HepG2 (cell line): ENCODE data around the gene SPINK9. TPM values are rescaled to one million over a fixed set of nuclear protein-coding genes. Genes with fewer than 3 reads are reported as not detected.

Experiments
- ATAC-seq: fragments of 200-7000 bp; cut with Tn5 transposase; 3 replicates; pipeline ENCODE4 v1.9.1; 2020; ENCODE audit warnings: mild to moderate bottlenecking, moderate library complexity
- BruUV-seq: library from RNA; stranded (reverse); fragments of 400-500 nt; replicated peaks from 2 replicates; lab custom pipeline; 2021; lab: Mats Ljungman, UMichigan
- CTCF ChIA-PET: fragments of 300-600 bp; formaldehyde crosslinking; extraction: SDS; loops from one replicate; lab custom pipeline; 2021; ENCODE audit warnings: low total read pairs, inconsistent platforms, low intra/inter-chr PET ratio; lab: Yijun Ruan, JAX
- POLR2A ChIA-PET: fragments of 350-600 bp; sonication (Branson Sonifier 250); formaldehyde crosslinking; loops from one replicate; lab custom pipeline; 2020; ENCODE audit warnings: antibody characterized with exemption, inconsistent platforms; lab: Yijun Ruan, JAX
- DNase-seq: peaks from one replicate; pipeline ENCODE4 v3.0.0-alpha.2; 2015; ENCODE audit warnings: low spot score
- FAIRE-seq: peaks from 3 replicates; lab custom pipeline; 2011; peaks lifted over from hg19 to GRCh38; lab: Jason Lieb, UNC
- H2AFZ ChIP-seq: one replicate; pipeline ENCODE4 v1.6.1; 2011; ENCODE audit warnings: low read length, inconsistent platforms
- H3K27ac ChIP-seq: fragments of 300-600 bp; 3 replicates; pipeline ENCODE4 v1.8.0; 2011; ENCODE audit warnings: mixed run types, mild to moderate bottlenecking, mixed read lengths, low read length, inconsistent platforms; ENCODE audit not compliant: insufficient read depth; ENCODE audit errors: extremely low read length
- H3K27me3 ChIP-seq, 2 experiments: fragments of 200-600 bp in 1 of 2; 2 replicates in 1 of 2; 3 replicates in 1 of 2; pipeline versions ENCODE4 v1.6.0 to v1.8.0; 2011; ENCODE audit warnings: low read length in 2 of 2, mild to moderate bottlenecking in 2 of 2, moderate library complexity in 2 of 2, inconsistent platforms in 1 of 2; ENCODE audit not compliant: insufficient read depth in 2 of 2, control insufficient read depth in 1 of 2
- H3K36me3 ChIP-seq, 2 experiments: fragments of 200-600 bp in 1 of 2; replicated peaks in 1 of 2; 2 replicates in 1 of 2; 3 replicates in 1 of 2; pipeline versions ENCODE4 v1.5.1 to v1.8.0; 2011; ENCODE audit warnings: low read length in 2 of 2, inconsistent platforms in 1 of 2; ENCODE audit not compliant: insufficient read depth in 2 of 2, control insufficient read depth in 1 of 2
- H3K4me1 ChIP-seq: 2 replicates; pipeline ENCODE4 v1.5.1; 2012; ENCODE audit warnings: low read length, inconsistent platforms; ENCODE audit not compliant: insufficient read depth
- H3K4me2 ChIP-seq: 2 replicates; pipeline ENCODE4 v1.6.0; 2011; ENCODE audit warnings: low read depth, low read length, inconsistent platforms
- H3K4me3 ChIP-seq, 3 experiments: fragments of 200-600 bp in 1 of 3; sonication (generic), shearing (Covaris generic) in 1 of 3; replicated peaks in 1 of 3; 2 replicates each; pipeline ENCODE4 v1.5.1; 2011 to 2016; ENCODE audit warnings: low read length in 3 of 3, inconsistent platforms in 2 of 3, low read depth in 2 of 3, mild to moderate bottlenecking in 2 of 3, control low read depth in 1 of 3, mixed read lengths in 1 of 3; ENCODE audit not compliant: insufficient read depth in 1 of 3
- H3K79me2 ChIP-seq: one replicate; pipeline ENCODE4 v1.6.1; 2011; ENCODE audit warnings: low read length, inconsistent platforms; ENCODE audit not compliant: insufficient read depth
- H3K9ac ChIP-seq: 2 replicates; pipeline ENCODE4 v1.6.0; 2011; ENCODE audit warnings: mild to moderate bottlenecking, low read depth, low read length, inconsistent platforms; ENCODE audit not compliant: insufficient read depth
- H3K9me3 ChIP-seq: 2 replicates; pipeline ENCODE4 v1.5.1; 2012; ENCODE audit warnings: mild to moderate bottlenecking, low read length
- H4K20me1 ChIP-seq: 2 replicates; pipeline ENCODE4 v1.6.0; 2011; ENCODE audit warnings: inconsistent platforms, mild to moderate bottlenecking, low read length, moderate library complexity; ENCODE audit not compliant: insufficient read depth
- BCL6 ChIP-seq: IDR thresholded peaks from 2 replicates; pipeline ENCODE4 v1.6.1; 2016; ENCODE audit warnings: missing genetic modification reagents, missing compliant biosample characterization
- CENPX ChIP-seq: sonication (generic); formaldehyde crosslinking; IDR thresholded peaks from 2 replicates; pipeline ENCODE4 v1.9.0; 2021; ENCODE audit warnings: mild to moderate bottlenecking, missing genetic modification reagents, moderate library complexity
- FOXP4 ChIP-seq: sonication (generic); formaldehyde crosslinking; IDR thresholded peaks from 2 replicates; pipeline ENCODE4 v1.4.0; 2020; ENCODE audit warnings: missing genetic modification reagents
- IKZF1 ChIP-seq: fragments of 450-650 bp; IDR thresholded peaks from 2 replicates; pipeline ENCODE4 v1.7.1; 2016
- SNAPC2 ChIP-seq: sonication (generic); formaldehyde crosslinking; IDR thresholded peaks from 2 replicates; pipeline ENCODE4 v1.8.1; 2022; ENCODE audit warnings: mild to moderate bottlenecking, missing genetic modification reagents
- THYN1 ChIP-seq: sonication (generic); formaldehyde crosslinking; IDR thresholded peaks from 2 replicates; pipeline ENCODE4 v1.8.1; 2023; ENCODE audit warnings: low read depth, mild to moderate bottlenecking, moderate library complexity, missing genetic modification reagents, borderline replicate concordance
- ZBTB3 ChIP-seq: sonication (generic); formaldehyde crosslinking; IDR thresholded peaks from 2 replicates; pipeline ENCODE4 v1.4.0; 2020; ENCODE audit warnings: low read depth, mild to moderate bottlenecking, moderate library complexity, missing genetic modification reagents, borderline replicate concordance
- ZNF121 ChIP-seq: sonication (generic); formaldehyde crosslinking; IDR thresholded peaks from 2 replicates; pipeline ENCODE4 v1.5.0; 2020; ENCODE audit warnings: mild to moderate bottlenecking, missing genetic modification reagents
- ZNF850 ChIP-seq: sonication (generic); formaldehyde crosslinking; conservative IDR thresholded peaks from 2 replicates; pipeline ENCODE4 v1.9.0; 2021; ENCODE audit warnings: mild to moderate bottlenecking, missing genetic modification reagents
- ZNF891 ChIP-seq: sonication (generic); formaldehyde crosslinking; IDR thresholded peaks from 2 replicates; pipeline ENCODE4 v1.5.0; 2020; ENCODE audit warnings: mild to moderate bottlenecking, missing genetic modification reagents
- WGBS: methylation state at CpG from one replicate; pipeline ENCODE4 v1.1.6; 2017; ENCODE audit warnings: low lambda C conversion rate; 5-methylcytosine and 5-hydroxymethylcytosine counted together
- in situ Hi-C: cut with HindIII; loops from 2 replicates; pipeline ENCODE4 v1.10.0; 2017; ENCODE audit warnings: low pct_unique_long_range_greater_than_20kb; ENCODE audit not compliant: extremely low pct_ligation_motif_present
- intact Hi-C: fragments of 100-400 bp; cut with micrococcal nuclease; formaldehyde crosslinking; loops from one replicate; pipeline ENCODE4 v1.10.0; 2022; ENCODE audit not compliant: unreplicated experiment
- polyA plus RNA-seq, 8 experiments: library from polyadenylated mRNA; depleted of rRNA in 3 of 8; stranded (reverse) in 7 of 8; unstranded in 1 of 8; fragments of >200 nt; fragmentation: Illumina TruSeq in 4 of 8; extraction: Trizol in 4 of 8; gene quantifications; 2 replicates each; pipeline versions ENCODE4 v1.2.1 to v1.2.3, GENCODE V29; 2011 to 2016; ENCODE audit warnings: low read depth in 4 of 8, missing spikeins in 1 of 8, mixed read lengths in 1 of 8; ENCODE audit not compliant: insufficient read depth in 1 of 8
- total RNA-seq, 5 experiments: library from RNA; depleted of rRNA; stranded (reverse); fragments of >200 nt; fragmentation: Illumina TruSeq; extraction: Trizol; gene quantifications; 2 replicates each; pipeline ENCODE4 v1.2.3, GENCODE V29; 2016; ENCODE audit warnings: low read depth in 1 of 5
- TF ChIP-seq, protein P1 (sequence below): sonication (generic); formaldehyde crosslinking; IDR thresholded peaks from 2 replicates; pipeline ENCODE4 v1.8.0; 2022; ENCODE audit warnings: missing genetic modification reagents, mild to moderate bottlenecking, borderline replicate concordance
- TF ChIP-seq, protein P2 (sequence below): IDR thresholded peaks from 2 replicates; pipeline ENCODE4 v1.6.1; 2012; ENCODE audit warnings: inconsistent platforms
- TF ChIP-seq, protein P3 (sequence below): conservative IDR thresholded peaks from 2 replicates; pipeline ENCODE4 v1.6.1; 2018; ENCODE audit warnings: missing genetic modification reagents
- TF ChIP-seq, protein P4 (sequence below): sonication (generic); formaldehyde crosslinking; IDR thresholded peaks from 2 replicates; pipeline ENCODE4 v1.5.0; 2020; ENCODE audit warnings: mild to moderate bottlenecking, low read depth, missing genetic modification reagents, borderline replicate concordance

SPINK9 gene
- total and polyA plus RNA-seq, 2 of the 13 experiments (the other 11 are each of a cell fraction or from before 2014, with no cell fraction given): not detected

- POLR2A ChIA-PET: no interaction called here
- CTCF ChIA-PET: no interaction called here
- no peak for FAIRE-seq
Observed at GRCh38 chr5:148347706-148348105, 12.3 kb downstream of the SPINK9 start.

More at GRCh38 chr5:148347706-148348105, 12.3 kb downstream of the SPINK9 start:
- Histone ChIP-seq H3K36me3 (no peaks in the 10 kb centered on the region), H3K9me3 (no peaks in the 10 kb centered on the region), H3K4me3 (no peak overlapping the region), H4K20me1 (no peaks in the 10 kb centered on the region), H3K27me3 (no peaks in the 10 kb centered on the region), H3K4me1 (no peaks in the 10 kb centered on the region), H3K79me2 (no peaks in the 10 kb centered on the region), H2AFZ (no peak overlapping the region), H3K4me2 (no peak overlapping the region), H3K27ac (no peak overlapping the region), H3K9ac (no peak overlapping the region)
- 0% methylated on average over 1 of the region's 1 CpG for WGBS
- DNase-seq: no peak
- TF ChIP-seq BCL6 (CRISPR knock-in tag): no peak
- TF ChIP-seq, protein P1, sequence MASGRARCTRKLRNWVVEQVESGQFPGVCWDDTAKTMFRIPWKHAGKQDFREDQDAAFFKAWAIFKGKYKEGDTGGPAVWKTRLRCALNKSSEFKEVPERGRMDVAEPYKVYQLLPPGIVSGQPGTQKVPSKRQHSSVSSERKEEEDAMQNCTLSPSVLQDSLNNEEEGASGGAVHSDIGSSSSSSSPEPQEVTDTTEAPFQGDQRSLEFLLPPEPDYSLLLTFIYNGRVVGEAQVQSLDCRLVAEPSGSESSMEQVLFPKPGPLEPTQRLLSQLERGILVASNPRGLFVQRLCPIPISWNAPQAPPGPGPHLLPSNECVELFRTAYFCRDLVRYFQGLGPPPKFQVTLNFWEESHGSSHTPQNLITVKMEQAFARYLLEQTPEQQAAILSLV (CRISPR knock-in tag): no peak
- no peak for TF ChIP-seq CENPX (CRISPR knock-in tag)
- no peak for TF ChIP-seq FOXP4
- TF ChIP-seq, protein P2, sequence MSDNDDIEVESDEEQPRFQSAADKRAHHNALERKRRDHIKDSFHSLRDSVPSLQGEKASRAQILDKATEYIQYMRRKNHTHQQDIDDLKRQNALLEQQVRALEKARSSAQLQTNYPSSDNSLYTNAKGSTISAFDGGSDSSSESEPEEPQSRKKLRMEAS: no peak
- TF ChIP-seq ZNF850: no peak
- TF ChIP-seq IKZF1: no peak
- TF ChIP-seq SNAPC2 (CRISPR knock-in tag): no peak
- no peak for TF ChIP-seq THYN1 (CRISPR knock-in tag)
- TF ChIP-seq ZNF121 (CRISPR knock-in tag): no peak
- TF ChIP-seq ZBTB3: no peak
- TF ChIP-seq ZNF891 (CRISPR knock-in tag): no peak
- TF ChIP-seq, protein P3, sequence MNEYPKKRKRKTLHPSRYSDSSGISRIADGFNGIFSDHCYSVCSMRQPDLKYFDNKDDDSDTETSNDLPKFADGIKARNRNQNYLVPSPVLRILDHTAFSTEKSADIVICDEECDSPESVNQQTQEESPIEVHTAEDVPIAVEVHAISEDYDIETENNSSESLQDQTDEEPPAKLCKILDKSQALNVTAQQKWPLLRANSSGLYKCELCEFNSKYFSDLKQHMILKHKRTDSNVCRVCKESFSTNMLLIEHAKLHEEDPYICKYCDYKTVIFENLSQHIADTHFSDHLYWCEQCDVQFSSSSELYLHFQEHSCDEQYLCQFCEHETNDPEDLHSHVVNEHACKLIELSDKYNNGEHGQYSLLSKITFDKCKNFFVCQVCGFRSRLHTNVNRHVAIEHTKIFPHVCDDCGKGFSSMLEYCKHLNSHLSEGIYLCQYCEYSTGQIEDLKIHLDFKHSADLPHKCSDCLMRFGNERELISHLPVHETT: no peak
- TF ChIP-seq, protein P4, sequence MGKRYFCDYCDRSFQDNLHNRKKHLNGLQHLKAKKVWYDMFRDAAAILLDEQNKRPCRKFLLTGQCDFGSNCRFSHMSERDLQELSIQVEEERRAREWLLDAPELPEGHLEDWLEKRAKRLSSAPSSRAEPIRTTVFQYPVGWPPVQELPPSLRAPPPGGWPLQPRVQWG: no peak
- ATAC-seq: no peak
- in situ Hi-C loops (no loop called here), intact Hi-C loops (no loop called here)
- no TSS peak for BruUV-seq
